GM06990 (cell line): Measurements from ENCODE around the gene ERCC4.

ENCODE experiments used
- DNase-seq: peaks from one replicate; pipeline ENCODE4 v3.0.0-alpha.2; 2011; ENCODE audit not compliant: insufficient read length; ENCODE audit errors: extremely low read depth
- H3K27me3 ChIP-seq: replicated peaks from 2 replicates; pipeline ENCODE4 v1.6.0; 2011; ENCODE audit warnings: low read length; ENCODE audit not compliant: control insufficient read depth, insufficient read depth
- H3K36me3 ChIP-seq: 2 replicates; pipeline ENCODE4 v1.5.1; 2011; ENCODE audit warnings: low read length; ENCODE audit not compliant: control insufficient read depth, insufficient read depth
- H3K4me3 ChIP-seq: replicated peaks from 2 replicates; pipeline ENCODE4 v1.5.1; 2011; ENCODE audit warnings: low read depth, mild to moderate bottlenecking, control low read depth, low read length
- TF ChIP-seq, protein P1 (sequence below): IDR thresholded peaks from 2 replicates; pipeline ENCODE4 v1.5.1; 2011; ENCODE audit warnings: low read length, control low read depth, mild to moderate bottlenecking, inconsistent platforms; ENCODE audit not compliant: insufficient read depth, poor library complexity, severe bottlenecking

ERCC4 gene

DNA sequence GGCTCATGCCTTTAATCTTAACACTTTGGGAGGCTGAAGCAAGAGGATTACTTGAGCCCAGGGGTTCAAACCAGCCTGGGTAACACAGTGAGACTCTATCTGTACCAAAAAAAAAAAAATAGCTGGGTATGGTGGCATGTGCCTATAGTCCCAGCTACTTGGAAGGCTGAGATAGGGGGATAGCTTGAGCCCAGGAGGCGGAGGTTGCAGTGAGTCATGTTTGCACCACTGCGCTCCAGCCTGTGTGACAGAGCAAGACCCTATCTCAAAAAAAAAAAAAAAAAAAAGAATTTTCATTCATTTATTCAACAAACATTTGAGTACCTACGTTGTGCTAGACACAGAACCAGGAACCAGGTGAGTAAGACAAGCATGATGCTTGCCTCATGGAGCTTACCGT, 77.6 kb downstream of the ERCC4 start:
- no peak for DNase-seq

DNA sequence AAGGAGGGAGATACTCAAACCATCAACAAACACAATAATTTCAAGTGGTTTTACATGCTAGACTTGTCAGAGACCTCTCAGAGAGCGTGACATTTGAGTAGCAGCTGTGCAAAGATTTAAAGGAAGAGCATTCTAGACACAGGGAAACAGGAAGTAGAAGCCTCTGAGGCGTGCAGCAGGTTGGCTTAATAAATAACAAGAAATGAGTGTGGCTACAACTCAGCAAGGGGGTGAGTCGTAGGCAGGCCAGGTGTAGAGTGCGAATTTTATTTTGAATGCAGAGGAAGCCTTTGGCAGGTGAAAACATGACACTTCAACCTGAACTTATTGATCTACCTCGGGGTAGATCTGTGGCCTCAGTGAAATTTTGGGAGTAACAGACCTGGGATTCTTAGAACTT, 78.0 kb downstream of the ERCC4 start:
- DNase-seq, result peak; percentile 39
- TF ChIP-seq, protein P1, sequence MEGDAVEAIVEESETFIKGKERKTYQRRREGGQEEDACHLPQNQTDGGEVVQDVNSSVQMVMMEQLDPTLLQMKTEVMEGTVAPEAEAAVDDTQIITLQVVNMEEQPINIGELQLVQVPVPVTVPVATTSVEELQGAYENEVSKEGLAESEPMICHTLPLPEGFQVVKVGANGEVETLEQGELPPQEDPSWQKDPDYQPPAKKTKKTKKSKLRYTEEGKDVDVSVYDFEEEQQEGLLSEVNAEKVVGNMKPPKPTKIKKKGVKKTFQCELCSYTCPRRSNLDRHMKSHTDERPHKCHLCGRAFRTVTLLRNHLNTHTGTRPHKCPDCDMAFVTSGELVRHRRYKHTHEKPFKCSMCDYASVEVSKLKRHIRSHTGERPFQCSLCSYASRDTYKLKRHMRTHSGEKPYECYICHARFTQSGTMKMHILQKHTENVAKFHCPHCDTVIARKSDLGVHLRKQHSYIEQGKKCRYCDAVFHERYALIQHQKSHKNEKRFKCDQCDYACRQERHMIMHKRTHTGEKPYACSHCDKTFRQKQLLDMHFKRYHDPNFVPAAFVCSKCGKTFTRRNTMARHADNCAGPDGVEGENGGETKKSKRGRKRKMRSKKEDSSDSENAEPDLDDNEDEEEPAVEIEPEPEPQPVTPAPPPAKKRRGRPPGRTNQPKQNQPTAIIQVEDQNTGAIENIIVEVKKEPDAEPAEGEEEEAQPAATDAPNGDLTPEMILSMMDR, result no peak
- H3K36me3 ChIP-seq, result no peaks in the 10 kb centered on the region
- H3K4me3 ChIP-seq, result no peak overlapping the region
- no peaks in the 10 kb centered on the region for H3K27me3 ChIP-seq

More for the DNA sequence above, 77.6 kb downstream of the ERCC4 start:
- no peaks in the 10 kb centered on the region for H3K36me3 ChIP-seq
- H3K27me3 ChIP-seq, result no peaks in the 10 kb centered on the region
- H3K4me3 ChIP-seq, result no peak overlapping the region
- TF ChIP-seq, protein P1, result no peak

DNA sequence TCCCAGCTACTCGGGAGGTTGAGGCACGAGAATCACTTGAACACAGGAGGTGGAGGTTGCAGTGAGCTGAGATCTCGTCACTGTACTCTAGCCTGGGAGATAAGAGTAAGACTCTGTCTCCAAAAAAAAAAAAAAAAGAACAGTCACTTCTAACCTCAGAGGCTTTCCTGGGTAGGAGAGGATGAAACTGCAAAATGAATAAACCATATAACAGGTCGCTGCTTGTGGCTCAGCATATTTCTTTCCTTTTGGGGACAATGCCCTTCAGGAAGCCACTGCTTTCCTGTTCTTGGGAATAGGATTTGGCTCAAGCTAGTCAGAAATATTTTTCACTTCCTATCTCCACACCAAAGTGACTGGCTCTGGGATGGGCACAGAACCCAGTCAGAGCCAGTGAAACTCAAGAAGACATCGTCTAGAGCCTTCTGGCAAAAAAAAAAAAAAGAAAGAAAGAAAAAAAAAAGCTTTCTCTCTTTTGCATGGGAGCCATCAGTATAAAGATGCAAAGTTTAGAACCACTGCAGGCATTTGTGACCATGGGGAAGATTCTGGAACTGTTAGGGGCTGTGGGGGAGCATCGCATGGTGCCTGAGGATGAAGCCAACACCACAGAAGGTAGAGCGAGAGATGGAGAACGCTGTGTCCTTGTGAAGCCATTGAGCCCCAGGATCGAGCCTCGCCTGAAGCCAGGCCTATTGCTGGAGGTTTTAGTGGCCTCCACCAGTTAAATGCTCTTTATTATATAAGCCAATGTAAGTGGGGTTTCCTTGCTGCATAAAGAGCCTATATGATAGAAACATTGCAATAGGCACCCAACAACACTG, 79.3 kb downstream of the ERCC4 start:
- Histone ChIP-seq H3K27me3 (no peaks in the 10 kb centered on the region), H3K36me3 (no peaks in the 10 kb centered on the region), H3K4me3 (no peak overlapping the region)
- DNase-seq, result no peak
- TF ChIP-seq, protein P1, result no peak

DNA sequence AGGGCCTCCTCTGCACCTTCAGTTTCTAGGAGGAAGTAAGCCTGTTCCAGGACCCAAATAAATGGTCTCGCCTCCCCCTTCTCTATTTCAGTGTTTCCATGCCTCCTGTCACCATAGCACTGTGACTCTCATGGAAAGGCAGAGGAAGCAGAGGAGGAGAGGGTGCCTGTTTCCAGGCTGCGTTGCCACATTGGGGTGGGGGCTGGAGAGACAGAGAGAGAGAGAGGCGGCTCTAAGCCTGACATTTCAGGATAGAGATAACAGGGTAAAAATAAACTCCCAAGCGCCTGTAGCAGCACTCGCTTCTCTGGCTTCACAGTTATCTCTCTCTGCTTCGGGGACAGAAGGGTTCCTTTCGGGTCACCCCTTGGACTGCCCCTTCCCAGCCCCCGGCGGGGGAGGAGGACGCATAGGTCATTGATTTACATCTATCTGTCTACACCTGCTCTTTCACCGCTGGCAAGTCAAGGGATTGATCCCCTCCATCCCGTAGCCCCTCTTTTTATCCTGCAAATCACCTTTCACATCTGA, 80.0 kb downstream of the ERCC4 start:
- Histone ChIP-seq H3K4me3 (no peak overlapping the region), H3K27me3 (no peaks in the 10 kb centered on the region), H3K36me3 (no peaks in the 10 kb centered on the region)
- TF ChIP-seq, protein P1, result no peak
- DNase-seq, result no peak

DNA sequence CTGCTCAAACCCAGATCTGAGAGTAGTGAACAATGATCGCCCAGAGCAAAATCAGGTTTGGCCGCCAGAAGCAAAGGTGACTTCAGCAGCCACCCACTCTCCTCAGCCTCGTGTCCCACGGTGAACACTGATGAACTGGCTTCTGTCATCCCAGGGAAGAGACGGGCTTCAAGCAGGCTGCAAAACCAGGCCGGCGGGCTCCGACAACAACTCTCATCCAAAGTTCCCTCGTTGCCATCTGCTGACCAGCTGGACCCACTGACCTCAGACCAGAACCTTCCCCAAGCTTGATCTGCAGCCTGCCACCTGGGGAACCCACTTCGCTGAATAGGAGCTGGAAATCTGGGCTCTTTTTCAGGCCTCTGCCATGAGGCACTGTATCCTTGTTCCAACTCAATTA, 81.6 kb downstream of the ERCC4 start:
- no peak overlapping the region for H3K4me3 ChIP-seq
- no peaks in the 10 kb centered on the region for H3K27me3 ChIP-seq
- TF ChIP-seq, protein P1, result no peak
- H3K36me3 ChIP-seq, result no peaks in the 10 kb centered on the region
- DNase-seq, result no peak
